Stimulated activated CD4-positive, alpha-beta T cell treated with anti-CD3 and anti-CD28 coated beads, Interleukin-2, amount 100 ng/mL, for 4 hours (primary cell): ENCODE results near the gene FAM117B.
"Not testable (repeated sequence)": the region's sequence is repeated elsewhere in the genome, so short reads cannot be mapped to it uniquely, and the experiment has no call there.

Source experiments
- DNase-seq: peaks from one replicate; pipeline ENCODE4 v3.0.0-alpha.2; 2020; ENCODE audit warnings: low read depth

Gene FAM117B

DNA sequence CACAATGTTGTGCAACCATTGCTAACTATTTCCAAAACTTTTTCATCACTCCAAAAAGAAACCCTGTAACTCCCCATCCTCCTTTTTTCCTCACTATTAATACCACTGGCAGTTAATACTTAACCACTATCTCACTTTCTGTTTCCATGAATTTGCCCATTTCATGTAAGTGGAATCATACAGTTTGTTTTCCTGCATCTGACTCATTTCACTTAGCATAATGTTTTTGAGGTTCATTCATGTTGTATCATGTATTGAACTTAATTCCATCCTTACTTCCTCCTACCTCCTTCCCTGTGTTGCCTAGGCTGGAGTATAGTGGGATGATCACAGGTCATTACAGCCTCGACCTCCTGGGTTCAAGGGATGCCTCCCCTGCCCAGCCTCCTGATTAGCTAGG, 68.3 kb downstream of the FAM117B start:
- no peak for DNase-seq

DNA sequence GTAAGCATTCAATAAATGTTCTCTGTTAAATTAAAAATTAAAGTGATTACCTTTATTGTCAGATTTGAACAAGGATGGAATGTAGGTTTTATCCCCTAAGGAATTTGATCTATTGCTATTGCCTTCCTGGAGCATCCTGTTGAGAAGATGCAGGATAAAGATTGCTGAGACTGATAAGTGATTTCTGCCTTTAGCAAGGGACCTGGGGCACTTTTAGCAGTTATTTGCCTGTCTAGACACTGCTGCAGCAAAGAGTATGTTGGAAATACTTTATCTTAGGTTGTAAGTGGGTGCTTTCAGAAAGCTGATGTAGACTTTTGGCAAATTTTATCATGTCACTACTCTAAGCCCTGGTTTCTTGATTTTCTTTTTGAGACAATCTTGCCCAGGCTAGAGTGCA, 69.5 kb downstream of the FAM117B start:
- DNase-seq: no peak

DNA sequence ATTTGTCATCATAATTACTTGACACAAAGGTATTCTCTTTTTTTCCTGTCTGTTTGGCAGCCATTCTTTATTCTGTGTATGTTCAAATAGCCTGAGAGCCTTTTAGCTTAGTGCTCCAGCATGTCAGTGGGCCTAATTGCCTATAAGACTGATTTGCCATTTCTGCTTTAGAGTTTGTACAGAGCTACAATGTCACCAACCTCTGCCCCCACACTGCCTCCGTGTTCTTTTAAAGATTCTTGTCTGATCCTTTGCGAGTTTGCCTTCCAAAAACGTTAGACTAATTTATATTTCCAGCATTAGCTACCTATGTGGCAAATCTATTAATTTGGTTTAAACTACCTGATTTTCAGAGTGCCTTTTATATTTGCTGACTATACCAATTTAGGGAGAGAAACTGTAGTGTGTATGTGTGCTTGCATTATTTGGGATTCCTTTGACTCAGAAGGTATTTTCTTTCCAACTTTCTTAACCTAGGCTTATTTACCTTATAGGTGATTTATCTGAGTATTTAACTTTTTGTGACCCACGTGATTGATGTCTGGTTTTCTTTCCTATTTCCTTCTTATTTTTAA, 70.8 kb downstream of the FAM117B start:
- DNase-seq: no peak

DNA sequence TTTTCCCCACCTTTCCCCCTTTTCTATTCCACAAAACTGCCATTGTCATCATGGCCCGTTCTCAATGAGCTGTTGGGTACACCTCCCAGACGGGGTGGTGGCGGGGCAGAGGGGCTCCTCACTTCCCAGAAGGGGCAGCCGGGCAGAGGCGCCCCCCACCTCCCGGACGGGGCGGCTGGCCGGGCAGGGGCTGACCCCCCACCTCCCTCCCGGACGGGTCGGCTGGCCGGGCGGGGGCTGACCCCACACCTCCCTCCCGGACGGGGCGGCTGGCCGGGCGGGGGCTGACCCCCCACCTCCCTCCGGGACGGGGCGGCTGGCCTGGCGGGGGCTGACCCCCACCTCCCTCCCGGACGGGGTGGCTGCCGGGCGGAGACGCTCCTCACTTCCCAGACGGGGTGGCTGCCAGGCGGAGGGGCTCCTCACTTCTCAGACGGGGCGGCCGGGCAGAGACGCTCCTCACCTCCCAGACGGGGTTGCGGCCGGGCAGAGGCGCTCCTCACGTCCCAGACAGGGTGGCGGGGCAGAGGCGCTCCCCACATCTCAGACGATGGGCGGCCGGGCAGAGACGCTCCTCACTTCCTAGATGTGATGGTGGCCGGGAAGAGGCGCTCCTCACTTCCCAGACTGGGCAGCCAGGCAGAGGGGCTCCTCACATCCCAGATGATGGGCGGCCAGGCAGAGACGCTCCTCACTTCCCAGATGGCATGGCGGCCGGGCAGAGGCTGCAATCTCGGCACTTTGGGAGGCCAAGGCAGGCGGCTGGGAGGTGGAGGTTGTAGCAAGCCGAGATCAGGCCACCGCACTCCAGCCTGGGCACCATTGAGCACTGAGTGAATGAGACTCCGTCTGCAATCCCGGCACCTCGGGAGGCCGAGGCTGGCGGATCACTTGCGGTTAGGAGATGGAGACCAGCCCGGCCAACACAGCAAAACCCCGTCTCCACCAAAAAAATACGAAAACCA, 80.5 kb downstream of the FAM117B start:
- DNase-seq: not testable (repeated sequence)

DNA sequence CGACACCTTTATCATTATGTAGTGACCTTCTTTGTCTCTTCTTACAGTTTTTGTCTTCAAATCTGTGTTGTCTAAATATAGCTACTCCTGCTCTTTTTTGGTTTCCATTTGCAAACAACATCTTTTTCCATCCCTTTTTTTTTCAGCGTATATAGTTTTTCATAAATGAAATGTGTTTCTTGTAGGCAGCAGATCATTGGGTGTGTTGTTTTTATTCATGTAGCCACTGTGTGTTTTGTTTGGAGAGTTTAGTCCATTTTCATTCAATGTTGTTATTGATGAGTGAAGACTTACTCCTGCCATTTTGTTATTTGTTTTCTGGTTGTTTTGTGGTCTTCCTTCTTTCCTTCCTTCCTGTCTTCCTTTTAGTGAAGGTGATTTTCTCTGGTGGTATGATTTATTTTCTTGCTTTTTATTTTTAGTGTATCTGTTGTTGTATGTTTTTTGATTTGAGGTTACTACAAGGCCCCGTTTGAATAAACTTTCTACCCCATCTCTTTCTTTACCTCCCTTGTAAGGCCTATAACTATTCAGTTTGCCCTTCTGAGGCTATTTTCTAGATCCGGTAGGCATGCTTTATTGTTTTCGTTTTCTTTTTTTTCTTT, 81.4 kb downstream of the FAM117B start:
- DNase-seq: no peak

DNA sequence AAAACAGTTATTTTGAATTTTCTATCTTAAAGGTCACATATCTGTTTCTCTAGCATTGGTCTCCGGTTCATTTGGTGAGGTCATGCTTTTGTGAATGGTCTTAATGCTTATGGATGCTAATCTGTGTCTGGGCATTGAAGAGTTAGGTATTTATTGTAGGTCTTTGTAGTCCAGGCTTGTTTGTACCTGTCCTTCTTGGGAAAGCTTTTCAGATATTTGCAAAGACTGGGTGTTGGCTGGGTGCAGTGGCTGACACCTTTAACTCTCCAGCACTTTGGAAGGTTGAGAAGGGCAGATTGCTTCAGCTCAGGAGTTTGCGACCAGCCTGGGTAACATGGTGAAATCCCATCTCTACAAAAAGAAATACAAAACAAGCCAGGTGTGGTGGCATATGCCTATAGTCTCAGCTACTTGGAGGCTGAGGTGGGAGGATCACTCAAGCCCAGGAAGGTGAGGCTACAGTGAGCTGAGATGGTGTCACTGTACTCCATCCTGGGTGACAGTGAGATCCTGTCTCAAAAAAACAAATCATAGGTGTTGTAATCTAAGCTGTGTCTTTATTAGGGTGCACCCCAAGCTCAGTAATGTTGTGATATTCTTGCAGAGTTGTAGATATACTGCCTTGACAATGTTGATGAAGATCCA, 82.3 kb downstream of the FAM117B start:
- DNase-seq: no peak

DNA sequence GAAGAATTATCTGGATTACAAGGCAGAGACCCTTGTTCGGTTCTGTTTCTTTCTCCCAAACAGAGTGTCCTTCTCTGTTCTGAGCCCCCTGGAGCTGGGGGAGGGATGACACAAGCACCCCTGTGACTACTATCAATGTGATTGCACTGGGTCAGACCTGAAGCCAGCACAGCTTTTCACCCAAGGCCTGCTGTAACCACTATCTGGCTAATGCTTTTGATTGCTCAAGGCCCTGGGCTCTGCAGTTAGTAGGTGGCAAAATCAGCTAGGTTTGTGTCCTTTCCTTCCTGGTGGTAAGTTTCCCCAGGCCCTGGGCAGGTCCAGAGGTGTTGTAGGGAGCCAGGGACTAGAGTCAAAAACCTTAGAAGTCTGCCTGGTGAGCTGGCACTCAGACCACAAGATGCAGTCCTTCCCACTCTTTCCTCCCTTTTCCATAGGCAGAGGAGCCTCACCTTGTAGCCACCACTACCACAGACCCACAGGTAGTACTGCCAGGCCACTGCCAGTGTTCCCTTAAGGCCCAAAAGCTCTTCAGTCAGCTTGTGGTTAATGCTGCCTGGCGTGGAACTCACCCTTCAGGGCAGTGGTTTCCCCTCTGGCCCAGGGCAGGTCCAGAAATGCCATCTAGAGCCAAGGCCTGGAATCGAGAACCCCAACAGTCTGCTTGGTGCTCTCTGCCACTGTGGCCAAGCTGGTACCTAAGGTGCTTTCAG, 83.0 kb downstream of the FAM117B start:
- DNase-seq: no peak

DNA sequence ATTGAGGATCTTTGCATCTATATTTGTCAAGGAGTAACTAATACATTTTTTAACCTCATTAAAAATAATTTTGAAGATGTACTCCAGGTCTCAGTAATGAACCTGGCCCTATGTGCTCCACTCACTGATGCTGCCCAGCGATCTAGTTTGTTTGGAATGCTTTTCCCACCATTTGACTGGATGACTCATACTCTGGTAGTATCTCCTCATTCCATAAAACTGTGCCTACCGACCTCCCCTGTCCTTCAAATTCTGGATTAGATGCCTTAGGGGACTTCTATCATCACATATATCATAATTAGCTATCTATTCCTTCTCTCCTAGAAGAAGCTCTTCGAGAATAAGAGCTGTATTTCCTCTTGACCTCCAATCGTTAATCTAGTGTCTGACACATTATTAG, 83.8 kb downstream of the FAM117B start:
- no peak for DNase-seq

DNA sequence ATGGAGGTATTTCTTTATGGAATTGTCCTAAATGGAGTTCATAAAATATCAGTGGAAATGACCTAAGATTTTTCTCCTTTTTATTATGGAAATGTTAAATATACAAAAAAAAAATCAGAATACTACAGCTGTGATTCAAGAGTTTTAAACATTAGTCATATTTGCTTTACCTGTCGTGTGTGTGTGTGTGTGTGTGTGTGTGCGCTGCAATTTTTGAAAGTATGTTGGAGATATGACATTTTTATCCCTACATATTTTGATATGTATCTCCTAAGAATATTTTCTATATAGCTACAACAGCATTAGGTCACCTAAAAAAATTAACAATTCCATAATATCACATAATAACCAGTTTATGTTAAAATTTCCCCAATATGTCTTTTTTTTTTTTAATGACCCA, 85.5 kb downstream of the FAM117B start:
- no peak for DNase-seq

DNA sequence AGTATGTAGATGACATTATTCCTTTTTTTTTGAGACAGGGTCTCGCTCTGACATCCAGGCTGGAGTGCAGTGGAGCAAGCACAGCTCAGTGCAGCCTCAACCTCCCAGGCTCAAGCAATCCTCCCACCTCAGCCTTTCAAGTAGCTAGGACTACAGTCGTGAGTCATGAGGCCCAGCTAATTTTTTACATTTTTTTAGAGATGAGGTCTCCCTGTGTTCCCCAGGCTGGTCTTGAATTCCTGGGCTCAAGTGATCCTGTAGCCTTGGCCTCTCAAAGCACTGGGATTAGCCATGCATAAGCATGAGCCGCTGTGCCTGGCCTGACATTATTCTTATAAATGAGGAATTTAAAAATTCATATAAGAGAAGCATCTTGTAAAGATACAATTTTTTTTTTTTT, 86.9 kb downstream of the FAM117B start:
- no peak for DNase-seq

DNA sequence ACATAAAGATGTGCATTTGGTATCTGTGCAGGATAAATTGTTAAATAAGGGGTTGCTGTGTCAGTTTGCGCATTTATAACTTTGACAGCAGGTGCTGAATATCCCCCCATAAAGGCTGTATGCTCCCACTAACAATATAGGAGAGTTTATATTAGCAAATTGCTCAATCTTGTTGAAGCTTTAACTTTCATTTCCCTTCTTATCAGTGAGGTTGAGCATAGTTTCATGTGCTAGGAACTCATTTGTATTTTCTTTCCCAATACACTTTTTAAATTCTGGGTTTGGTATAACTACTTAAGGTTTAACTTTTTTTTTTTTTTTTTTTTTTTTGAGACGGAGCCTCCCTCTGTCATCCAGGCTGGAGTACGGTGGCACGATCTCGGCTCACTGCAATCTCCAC, 89.0 kb downstream of the FAM117B start:
- DNase-seq: no peak

DNA sequence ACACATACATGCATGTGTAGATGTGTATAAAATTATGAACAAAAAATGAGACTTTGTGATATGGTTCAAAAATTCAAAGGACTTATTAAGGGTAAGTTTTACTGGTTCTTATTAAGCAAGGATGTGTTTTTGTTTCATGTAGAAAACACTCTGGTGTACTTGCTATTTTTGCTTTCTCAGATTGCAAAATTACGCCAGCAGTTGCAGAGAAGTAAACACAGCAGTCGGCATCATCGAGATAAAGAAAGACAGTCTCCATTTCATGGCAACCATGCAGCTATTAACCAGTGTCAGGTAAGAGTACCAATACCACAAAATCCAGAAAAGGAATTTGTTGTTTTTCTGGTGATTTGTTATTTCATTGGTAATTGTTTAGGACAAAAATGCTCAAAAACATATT, 91.3 kb downstream of the FAM117B start:
- DNase-seq: no peak

DNA sequence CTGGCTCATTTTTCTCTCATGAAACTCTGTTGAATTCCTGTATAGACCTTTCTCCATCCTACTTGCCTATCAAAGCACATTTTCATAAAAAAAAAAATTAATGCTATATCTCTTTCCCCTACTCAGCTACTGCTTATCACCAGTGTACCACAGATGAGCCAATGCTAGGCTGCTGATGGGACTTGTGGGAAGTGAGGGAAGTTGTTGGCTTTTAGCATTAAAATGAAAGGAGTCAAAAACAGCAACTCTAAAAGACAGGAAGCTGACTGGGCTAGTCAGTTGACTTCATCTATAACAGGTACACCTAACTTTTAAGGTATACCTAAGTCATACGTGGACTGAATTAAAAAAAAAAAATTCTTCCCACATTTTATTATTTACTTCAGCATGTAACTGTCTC, 102.1 kb downstream of the FAM117B start:
- no peak for DNase-seq

DNA sequence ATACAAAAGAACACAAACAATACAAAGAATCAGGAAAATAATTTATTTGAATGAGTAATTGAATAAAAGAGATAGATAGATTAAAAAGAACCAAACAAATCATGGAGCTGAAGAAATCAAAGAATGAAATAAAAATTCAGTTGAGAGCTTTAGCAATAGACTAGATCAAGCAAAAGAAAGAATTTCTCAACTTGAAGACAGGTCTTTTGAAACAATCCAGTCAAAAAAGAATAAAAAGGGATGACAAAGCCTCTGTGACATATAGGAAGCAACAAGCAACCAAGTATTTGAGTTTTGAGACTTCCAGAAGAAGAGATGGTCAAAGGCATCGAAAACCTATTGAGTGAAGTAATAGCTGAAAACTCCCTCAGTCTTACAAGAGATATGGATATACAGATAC, 108.8 kb downstream of the FAM117B start:
- no peak for DNase-seq

DNA sequence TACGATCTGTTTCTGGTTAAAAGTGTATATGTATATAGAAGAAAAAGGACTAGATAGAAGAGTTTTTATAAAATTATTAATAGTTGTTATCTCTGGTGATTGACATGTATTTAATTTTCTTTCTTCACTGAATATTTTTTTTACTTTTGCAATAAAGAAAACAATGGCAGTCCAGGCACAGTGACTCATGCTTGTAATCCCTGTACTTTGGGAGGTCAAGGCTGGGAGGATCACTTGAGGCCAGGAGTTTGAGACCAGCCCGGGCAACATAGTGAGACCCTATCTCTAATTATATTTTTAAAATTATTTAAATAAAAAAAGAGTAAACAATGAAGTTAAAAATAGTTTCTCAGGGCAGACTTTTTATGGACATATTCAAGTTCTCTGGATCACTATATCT, 114.7 kb downstream of the FAM117B start:
- no peak for DNase-seq

DNA sequence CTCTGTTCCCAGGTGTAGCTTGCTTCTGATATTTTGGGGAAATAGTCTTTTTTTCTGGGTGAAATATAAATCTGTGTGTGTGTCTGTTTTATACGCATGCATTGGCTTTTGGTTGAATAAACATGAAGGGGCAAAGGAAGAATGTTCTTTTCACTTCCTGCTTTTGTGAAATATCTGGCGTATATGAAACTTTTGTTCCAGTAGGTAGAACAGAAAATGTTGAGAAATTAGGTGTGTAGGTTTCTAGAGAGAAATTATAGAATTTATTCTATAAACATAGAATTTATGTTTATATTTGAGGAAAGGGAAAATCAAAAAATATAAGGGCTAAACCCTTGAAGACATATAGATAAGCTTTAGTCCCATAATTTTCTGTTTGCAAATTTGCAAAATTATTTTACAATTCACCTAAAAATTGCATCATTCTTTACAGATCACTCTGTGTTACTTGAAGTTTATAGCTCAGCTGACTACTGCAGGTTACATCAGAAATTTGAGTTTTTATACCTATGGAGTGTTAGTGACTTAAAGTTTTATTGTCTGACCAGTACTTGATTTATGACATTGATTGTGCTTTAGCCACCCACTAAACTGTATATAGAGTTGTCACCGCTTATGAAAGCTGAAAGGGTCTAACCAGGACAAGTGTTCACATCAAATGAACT, 116.1 kb downstream of the FAM117B start:
- no peak for DNase-seq

DNA sequence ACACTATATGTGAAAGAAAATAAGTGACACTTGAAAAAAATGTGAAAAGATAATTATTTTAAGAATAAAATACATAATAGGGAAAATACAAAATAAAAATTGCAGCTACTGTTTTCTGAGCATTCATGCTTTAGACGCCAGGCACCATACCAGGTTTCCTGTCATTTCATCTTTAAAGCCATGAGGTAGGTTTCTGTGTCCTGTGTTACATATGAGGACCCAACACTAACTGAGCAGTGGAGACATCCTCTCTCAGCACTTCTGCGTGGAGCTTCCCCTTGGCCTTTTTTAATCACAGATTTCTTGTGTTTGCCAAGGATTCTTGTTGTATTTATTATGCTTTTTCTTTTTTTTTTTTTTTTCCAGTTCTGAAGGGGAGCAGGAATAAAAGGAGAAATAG, 117.3 kb downstream of the FAM117B start:
- no peak for DNase-seq

DNA sequence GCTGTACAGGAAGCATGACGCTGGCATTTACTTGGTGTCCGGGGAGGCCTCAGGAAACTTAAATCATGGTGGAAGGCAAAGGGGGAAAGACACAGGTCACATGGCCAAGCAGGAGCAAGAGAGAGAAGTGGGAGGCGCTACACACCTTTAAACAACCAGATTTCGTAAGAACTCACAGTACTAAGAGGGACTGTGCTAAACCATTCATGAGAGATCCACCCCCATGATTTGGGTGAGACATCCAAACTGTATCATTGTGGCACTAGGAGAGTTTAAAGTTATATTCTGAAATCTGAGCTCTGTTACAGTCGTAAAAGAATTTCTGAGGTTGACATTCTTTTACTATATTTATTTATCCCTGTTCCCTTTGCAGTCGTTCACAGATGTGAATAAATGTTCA, 120.2 kb downstream of the FAM117B start:
- DNase-seq: no peak

DNA sequence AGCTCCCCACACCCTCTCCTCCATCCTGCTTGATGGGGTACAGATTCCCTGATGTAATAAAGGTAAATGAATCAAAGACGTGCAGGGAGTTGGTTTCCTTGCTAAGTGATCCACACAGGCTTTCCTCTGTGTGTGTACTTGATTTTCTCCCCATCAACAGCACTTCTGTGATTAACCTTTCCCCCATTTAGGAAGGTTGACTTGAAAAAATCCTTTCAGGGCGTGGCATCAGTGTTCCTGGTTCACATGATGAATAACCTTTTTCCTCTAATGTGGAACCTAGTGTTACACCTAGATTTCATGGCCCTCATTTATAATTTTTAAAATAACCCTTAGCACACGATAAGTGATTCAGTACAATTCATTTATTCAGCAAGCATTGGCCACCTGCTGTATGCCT, 121.8 kb downstream of the FAM117B start:
- DNase-seq: no peak

DNA sequence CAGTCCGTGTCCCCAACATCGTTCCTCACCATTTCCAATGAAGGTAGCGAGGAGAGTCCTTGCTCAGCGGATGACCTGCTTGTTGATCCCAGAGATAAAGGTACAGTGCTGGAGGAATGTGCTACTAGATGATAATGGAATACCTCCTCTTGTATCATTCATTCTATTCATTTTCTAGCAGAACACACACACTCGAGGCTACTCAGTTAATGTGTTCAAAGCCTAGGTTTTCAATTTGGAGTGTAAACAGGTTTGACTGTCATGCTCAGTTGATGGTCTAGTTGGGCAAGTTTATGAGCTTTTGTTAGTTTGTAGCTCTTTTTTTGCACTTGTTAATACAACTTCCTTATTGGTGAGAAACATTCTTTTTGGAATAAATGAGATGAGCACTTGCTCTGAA, 122.6 kb downstream of the FAM117B start:
- DNase-seq: no peak

DNA sequence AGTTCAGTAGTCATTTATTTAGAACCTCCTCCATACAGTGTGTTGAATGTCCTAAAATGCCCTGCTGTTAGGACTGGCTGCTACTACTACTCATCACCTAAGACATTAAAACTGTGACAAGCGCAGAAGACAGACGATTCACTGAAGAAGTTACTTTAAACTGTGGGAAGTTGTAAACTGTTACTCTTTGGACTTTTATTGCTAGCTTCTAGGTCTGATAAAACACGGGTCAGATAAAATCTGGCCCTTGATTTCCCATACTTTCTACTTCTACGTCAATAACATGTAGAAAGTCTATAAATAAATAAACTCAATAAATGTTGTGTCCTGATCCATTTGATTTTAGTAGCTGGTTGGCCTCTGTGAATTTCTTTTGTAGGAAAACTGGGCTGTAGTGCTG, 123.4 kb downstream of the FAM117B start:
- no peak for DNase-seq

DNA sequence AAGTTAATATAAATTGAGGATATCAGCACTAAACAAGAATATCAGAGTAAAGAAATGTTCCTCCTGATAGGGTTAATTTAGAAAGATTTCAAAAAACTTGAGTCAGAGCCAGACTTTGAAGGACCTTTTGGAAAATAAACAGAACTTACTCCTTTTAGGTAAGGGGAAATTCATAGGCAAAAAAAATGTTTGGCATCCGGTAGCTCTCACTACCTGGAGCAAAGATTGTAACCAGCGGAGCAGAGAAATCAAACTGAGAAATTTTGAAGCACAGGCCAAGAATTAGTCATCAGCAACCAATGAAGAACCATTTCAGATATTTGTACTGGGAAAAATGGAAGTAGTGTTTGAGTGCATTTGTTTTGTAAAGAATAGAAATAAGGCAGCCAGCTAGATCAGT, 123.8 kb downstream of the FAM117B start:
- DNase-seq: no peak
